Erythroblast (primary cell): ENCODE data around the gene CACNA2D4.

Experiments used
- GATA1 ChIP-seq: IDR thresholded peaks from 2 replicates; pipeline ENCODE4 v1.6.1; 2011; ENCODE audit warnings: low read depth, mild to moderate bottlenecking, control low read depth, low read length, moderate library complexity
- POLR2A ChIP-seq: IDR thresholded peaks from 2 replicates; pipeline ENCODE4 v1.6.1; 2011; ENCODE audit warnings: mild to moderate bottlenecking, low read length

DNA sequence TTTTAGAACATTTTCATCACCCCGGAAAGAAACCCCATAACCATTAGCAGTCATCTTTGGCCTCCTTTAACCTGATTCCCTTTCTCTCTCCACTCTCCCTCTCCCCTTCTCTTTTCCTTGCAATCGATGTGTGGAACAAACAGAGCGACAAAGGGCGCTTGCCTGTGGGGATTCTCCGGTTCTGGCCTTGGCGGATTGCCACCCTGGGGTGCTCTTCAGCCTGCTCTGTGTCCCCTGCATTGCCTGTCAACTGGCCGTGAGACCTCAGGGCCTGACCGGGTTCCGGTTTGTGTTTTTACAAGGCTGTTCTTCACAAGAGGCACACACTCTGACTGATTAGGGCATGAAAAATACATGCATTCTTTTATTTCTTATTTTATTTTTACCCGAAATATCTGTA lies 70.3 kb downstream of the CACNA2D4 start:
- TF ChIP-seq POLR2A (no peak), GATA1 (no peak)
